NCI-H510A treated with DMSO at 0.1 percent for 48 hours (cell line): ENCODE measurements around the gene MICB.
"Not testable (repeated sequence)": the region's sequence is repeated elsewhere in the genome, so short reads cannot be mapped to it uniquely, and the experiment has no call there.

Experiments used
- DNase-seq: peaks from one replicate; lab custom pipeline; 2025; lab: John Stamatoyannopoulos, UW

Gene MICB

DNA sequence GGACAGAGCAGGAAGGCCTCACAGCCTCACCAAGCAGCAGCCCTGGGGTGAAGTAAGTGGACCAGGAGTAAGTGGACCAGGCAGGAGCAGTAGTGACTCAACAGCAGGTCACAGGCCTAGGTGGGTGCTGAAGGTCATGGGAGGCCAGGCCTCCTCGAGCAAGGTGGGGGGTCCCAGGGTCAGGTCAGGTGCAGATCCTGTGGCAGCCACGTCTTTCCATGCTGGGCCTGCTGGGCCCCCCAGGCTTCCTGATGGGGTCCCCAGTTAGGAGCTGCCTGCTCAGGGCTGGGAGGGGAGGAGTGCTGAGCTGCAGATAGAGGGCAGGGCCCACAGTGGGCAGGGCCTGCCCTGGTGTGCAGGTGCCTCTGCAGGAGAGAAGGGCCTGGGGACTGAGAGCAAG, 11.1 kb downstream of the MICB start:
- not testable (repeated sequence) for DNase-seq

DNA sequence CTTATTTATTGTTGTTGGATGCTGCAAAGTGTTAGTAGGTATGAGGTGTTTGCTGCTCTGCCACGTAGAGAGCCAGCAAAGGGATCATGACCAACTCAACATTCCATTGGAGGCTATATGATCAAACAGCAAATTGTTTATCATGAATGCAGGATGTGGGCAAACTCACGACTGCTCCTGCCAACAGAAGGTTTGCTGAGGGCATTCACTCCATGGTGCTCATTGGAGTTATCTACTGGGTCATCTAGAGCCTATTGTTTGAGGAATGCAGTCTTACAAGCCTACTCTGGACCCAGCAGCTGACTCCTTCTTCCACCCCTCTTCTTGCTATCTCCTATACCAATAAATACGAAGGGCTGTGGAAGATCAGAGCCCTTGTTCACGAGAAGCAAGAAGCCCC, 12.1 kb downstream of the MICB start:
- no peak for DNase-seq

DNA sequence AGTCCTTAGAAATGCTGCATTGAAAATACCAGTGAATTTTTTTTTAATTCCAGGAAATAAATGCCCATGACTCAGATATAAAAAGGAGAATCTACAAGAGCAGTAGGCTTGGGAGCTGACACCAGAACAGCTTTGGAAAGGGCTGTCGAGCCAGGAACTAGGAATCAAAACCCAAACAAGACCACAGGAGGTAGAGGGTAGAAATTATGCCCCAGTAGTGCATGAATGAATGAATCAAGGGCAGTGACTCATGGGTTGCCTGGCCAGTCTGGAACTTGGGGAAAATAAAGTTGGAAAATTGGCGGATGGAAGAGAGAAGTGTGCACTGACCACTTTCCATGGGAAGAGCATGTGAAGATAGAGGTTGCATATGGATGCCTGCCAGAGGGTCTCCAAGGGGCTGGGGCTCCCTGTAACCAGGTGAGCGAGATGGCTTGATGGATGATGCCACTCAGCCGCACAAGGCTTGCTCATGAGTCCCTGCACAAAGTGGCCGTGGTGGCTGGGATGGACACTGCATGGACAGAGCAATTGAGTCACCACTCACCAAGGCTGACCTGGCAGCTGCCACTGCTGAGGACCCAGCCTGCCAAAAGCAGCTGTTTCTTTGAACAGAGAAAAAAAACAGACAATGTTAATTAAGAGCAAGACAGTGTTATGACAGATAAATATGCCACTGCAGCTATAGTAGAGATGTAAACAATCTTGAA, 15.7 kb downstream of the MICB start:
- no peak for DNase-seq

DNA sequence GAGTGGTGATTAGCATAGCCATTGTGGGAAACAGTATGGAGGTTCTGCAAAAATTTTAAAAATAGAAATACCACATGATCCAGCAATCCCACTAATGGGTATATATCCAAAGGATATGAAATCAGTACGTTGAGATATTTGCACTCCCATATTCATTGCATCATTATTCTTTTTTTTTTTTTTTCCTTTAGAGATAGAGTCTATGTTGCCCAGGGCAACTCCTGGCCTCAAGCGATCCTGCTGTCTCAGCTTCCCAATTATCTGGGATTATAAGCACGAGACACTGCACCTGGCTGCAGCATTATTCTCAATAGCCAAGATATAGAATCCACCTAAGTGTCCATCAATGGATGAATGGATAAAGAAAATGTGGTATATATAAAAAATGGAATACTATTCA, 23.9 kb downstream of the MICB start:
- no peak for DNase-seq

DNA sequence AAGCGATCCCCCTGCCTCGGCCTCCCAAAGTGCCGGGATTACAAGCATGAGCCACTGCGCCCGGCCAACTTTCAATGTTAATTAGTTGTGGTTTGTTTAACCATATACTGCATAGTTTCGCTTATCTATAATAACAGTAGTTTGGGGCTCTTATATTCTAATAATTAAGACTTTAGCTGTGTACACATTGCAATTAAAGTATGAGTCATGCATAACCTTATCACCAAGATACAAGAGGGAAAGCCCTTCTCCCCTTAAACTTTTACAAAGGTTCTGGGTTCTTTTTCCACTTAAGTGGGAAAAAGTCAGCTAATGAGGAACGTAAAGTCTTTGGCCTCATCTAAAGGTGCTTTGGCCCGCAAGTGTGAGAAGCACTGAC, 27.6 kb downstream of the MICB start:
- DNase-seq = no peak

DNA sequence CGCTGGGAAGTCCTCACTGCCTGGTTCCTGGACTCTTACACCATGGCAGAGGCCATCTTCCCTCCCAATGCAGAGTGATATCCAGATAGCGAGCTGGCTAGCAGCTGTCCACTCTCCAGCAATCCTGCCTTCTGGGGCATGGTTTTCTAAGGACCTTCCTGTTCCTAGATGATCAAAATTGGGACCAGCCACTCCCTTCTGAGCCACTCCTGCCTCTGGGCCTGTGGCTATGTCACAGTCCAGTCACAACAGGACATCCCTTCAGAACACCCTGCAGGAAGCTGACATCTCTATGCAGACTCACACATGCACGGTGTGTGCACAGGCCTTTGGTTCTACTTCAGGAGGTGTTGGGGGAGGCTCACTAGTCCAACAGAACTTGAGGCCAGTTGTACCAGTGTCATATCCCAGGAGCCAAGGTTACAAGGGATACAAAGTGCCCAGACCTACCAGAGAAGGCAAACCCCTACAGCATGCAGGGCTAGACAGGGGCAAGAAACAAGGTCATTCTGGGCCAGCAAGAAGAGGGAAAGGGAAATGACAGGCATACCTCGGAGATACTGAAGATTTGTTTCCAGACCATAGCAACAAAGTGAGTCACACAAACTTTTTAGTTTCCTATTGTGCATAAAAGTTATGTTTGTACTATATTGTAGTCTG, 28.1 kb downstream of the MICB start:
- DNase-seq = no peak

DNA sequence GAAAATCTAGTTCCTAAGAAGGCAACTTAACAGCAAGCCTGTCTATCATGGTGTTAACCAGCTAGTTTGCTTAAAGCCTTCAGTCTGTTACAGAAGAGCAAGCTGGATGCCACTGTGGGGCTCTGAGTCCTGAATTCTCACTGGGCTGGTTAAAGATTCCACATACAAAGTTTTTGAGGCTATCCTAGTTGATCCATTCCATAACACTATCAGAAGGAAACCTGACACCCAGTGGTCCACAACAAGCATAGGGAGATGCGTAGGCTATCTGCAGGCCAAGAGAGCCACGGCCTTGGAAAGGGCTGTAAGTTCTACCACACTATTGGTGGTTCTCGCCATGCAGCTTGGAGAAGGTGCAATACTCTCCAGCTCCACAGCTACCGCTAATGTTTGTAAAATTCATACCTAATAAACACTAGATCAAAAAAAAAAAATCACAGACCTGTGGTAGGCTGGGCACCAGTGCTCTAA, 30.4 kb downstream of the MICB start:
- no peak for DNase-seq

DNA sequence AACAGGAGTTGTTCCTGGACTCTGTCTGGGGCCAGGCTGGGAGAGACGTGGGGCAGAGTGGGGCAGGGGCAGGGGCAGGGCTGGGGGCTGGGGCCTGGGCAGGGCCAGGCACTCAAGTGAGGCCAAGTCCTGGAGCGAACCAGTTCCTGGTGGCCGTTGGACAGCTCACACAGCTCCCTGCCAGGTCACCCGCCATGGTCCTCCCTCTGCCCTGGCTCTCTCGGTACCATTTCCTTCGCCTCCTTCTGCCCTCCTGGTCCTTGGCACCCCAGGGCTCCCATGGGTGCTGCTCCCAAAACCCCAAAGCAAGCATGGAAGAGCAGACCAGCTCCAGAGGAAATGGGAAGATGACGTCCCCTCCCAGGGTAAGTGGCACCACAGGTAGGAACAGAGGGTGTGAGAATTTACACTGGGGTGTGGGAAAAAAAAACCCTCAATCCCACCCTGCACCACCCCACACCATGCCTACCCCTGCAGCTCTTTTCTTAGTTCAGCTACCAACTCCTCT, 30.9 kb downstream of the MICB start, which contains the start of gene MCCD1:
Gene MCCD1 (plus strand): TSS at position 142 of the 508 bp plus-strand sequence. CDS start 53 bp downstream, at position 195.
- no peak for DNase-seq

DNA sequence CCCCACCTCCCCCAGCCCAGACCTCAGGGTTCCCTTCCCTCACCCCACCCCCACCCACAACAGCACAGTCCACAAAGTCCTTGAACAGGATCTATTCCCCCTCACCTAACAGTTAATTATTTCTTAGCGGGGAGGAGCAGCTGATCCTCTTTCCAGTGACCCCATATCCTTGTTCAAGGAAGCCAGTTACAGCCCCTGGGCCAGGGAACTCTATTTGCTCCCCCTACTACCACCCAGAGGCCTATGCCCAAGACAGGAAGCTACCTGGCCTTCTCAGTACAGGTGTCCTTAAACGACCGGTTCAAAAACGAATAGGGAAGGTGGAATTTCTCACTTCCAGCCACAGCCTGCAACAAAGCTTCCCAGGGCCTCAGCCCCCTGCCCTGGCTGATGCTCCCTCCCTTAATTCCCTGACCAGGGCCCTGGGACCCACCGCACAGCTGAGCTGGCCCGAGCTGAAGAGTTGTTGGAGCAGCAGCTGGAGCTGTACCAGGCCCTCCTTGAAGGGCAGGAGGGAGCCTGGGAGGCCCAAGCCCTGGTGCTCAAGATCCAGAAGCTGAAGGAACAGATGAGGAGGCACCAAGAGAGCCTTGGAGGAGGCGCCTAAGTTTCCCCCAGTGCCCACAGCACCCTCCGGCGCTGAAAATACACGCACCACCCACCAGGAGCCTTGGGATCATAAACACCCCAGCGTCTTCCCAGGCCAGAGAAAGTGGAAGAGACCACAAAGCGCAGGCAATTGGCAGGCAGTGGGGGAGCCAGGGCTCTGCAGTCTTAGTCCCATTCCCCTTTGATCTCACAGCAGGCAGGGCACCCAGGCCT, 31.6 kb downstream of the MICB start:
- no peak for DNase-seq

DNA sequence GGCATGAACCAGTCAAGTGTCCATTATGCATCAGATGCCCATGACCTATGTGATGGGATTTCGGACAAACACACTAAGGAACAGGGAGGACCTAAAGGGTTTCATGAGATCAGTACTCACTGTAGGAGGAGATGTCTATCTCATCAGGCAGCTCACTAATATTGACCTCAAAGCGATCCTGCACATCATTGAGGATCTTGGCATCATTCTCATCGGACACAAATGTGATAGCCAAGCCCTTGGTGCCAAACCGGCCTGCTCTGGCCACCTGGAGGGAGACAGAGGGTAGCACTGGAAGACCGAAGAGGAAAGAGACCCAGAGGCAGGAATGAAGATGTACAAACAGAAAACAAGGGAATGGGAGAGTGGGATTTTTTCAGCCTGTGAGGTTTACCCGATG, 32.7 kb downstream of the MICB start:
- DNase-seq = no peak

DNA sequence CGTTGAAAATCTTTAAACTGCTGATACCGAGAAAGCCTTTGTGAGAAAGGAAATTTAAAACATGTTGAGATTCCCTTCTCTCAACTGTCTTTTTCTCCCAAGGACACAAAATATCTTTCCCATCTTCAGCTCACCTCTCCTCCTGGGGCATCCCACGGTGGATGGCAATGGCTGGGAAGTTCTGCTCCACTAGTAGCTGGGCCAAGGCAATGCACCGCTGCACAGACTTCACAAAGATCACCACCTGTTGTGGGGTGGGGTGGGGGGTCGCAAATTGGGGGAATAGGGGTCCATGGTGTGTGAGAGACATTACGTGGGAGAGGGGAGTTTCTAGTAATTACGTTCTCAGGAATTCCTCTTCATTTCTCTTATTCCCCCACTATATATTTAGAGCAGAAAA, 33.2 kb downstream of the MICB start:
- DNase-seq = no peak

DNA sequence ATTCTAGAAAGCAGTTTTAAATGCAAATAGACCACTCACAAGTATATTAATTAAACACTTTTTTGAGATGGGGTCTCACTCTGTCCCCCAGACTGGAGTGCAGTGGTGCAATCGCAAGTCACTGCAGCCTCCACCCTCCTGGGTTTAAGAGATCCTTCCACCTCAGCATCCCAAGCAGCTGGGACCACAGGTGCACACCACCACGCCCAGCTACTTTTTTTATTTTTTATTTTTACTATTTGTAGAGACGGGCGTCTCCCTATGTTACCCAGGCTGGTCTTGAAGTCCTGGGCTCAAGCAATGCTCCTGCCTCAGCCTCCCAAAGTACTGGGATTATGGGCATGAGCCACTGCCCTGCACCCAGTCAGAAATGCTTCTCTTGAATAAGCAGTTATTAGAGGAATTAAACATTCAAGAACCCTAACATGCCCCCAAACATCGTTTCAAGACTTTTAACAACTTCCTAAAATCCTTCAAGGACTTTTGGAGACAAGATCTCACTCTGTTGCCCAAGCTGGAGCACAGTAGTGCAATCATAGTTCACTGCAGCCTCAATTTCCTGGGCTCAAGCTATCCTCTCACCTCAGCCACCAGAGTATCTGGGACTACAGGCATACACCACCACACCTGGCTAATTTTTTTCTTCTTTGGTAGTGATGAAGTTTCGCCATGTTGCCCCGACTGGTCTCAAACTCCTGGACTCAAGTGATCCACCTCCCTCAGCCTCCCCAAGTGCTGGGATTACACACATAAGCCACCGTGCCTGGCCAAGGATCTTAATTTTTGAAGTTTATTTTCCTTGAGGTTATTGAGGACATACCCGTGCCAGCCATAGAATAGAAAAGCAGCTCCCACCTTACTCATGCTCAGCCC, 34.1 kb downstream of the MICB start:
- no peak for DNase-seq

DNA sequence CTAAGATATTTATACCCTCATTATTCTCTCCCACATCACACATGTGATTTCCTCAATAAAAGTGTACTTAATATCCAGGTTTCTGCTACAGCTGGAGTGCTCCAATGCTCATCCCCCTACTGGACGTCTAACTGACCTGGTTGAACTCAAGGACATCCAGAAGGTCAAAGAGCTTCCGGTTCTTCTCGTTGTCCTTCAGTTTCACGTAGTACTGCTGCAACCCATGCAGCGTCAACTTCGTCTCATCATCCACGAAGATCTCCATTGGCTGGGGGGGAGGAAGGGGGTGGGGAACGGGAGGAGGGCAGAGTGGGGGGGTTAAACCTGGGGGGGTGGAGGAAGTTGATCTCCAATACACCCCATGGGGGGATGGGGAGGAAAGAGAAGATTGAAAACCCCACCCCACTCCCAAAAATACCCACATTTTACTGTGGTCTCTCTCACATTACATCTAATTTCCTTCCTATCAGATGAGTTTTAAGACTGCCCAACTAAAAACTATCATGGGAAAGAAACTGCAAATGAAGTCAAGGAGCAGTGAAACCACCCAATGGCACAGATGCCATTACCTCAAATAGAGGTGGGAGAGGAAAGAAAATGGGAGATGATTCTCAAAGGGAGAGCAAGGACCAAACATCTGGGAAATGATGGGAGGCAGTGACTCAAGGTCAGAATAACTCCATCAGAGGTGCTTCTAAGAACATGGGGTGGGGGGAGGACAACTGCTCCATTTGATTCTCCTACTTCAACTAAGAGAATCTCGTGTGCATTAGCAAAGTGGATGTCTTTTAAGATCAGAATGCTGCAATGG, 34.9 kb downstream of the MICB start:
- no peak for DNase-seq

DNA sequence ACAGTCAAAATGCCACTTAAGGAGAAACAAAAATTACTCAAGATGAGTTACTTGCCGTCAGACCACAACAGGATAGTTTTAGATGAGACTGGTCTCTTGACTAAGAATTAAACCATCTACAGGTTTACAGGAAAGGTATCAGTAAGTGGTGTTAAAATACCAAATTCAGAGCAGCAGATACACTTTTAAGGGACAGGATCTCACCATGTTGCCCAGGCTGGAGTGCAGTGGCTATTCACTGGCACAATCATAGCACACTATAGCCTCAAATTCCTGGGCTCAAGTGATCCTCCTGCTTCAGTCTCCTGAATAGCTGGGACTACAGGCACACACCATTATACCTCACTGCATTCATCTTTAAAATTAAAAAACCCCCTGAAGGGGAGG, 35.5 kb downstream of the MICB start:
- no peak for DNase-seq

DNA sequence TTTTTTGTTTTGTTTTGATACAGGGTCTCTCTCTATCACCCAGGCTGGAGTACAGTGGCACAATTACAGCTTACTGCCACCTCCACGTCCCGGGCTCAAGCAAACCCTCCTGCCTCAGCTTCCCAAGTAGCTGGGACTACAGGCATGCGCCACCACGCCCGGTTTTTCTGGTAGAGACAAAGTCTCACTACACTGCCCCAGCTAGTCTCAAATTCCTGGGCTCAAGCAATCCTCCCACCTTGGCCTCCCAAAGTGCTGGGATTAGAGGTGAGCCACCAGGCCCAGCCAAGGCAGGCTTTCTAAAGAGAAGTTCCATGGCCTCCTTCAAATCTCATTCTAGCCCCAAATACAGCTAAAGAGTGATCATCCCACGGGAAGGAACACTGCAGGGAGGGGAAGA, 36.1 kb downstream of the MICB start:
- no peak for DNase-seq

DNA sequence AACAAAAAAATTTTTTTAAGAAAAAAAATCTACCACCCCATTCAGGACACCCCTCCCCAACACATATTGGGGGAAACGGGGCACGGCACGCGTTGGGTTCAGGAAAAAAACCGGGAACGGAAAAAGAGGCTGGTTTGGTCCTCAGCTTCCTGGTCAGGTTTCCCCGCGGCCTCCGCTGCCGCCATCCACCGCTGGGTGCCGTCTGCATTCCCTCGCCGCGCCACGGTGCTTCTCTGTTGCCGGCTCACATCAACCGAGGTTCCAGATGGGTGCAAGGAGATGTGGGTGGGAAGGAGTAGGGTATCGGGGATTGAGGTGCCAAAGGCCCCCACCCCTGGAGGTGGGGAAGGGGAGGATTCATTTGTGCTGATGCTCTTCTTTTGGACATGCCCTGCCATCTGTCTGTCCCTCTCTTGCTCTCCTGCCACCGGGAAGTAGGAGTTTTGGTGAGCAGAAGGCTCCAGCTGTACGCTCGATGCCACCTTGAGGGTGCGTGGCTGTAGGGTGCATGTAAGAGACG, 36.6 kb downstream of the MICB start:
- no peak for DNase-seq

DNA sequence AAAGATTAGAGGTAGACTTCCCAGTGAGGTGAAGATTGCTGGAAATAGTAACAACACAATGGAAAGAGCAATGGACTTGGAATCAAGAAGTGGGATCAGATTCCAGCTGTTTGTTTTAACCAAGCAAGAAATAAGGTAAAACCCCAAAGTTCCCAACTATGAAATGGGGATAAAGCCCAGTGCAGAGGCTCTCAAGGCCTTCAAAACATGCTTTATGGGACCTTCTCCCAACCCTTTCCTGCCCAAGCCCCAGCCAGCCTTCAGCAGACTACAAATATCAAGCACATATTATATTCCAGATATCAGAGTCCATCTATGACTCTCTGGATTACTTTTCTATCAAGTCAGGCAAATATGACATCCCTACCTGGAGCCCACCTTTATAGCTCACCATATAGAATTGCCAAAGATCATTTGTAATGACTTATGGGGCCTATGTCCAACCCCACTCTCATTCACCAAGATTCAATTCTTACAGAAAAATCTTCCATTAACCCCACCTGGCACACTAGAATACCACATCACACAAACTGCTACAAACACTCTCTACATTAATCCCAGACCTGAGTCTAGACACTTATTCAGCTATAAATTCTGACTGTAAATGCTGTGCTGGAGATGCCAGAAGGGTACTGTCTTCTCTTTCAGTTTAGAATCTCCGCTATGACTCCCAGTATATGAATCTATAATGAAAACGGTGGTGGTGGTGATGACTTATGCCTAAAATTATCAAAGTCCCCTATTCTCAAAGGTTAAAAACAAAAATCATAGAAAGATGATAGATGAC, 37.8 kb downstream of the MICB start:
- no peak for DNase-seq

DNA sequence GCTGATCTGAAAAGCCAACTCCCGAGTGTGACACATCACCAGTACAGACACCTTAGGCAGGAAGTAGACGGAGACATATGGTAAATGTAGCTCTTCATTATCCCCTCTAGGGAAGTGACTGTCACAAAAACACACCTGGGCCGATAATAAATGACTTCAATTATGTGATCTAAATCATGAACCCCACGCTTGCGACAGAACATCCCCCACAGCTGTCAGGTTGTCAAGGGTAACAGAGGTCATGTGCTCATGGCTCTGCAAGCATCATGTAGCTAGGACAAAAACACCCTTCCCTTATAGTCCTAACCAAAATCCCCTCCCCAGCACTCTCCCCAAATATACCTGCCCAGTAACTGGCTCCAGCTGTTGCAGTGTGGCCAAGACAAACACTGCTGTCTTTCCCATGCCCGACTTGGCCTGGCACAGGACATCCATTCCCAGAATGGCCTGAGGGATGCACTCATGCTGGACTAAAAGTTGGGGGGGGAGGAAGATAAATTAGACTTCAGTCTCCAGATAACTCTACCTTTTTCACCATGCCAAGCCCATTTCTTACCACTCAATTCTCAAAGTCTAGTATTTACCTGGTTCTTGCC, 41.0 kb downstream of the MICB start:
- DNase-seq = no peak

DNA sequence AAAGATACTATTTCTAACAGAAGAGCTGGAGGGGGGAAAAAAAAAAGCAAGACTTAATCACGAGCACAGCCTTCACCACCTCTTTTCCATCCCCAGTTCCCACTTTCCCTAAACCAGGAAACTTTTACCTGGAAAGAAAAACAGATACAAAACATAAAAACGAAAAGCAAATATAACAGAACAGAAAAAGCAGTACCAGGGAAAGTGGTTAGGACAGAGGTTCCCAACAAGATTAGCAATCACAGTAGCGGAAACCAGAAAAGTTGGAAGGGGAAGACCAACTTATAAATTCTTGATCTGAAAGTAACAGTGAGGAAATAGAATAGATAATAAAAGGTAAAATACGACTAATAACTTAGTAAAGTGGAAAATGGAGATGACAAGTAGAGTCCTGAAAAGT, 42.7 kb downstream of the MICB start:
- no peak for DNase-seq
